CD4-positive, alpha-beta T cell treated with Interleukin-15 for 4 hours (primary cell): ENCODE measurements around the gene TCERG1L.
"Not testable (repeated sequence)": the region's sequence is repeated elsewhere in the genome, so short reads cannot be mapped to it uniquely, and the experiment has no call there.

Experiments used
- DNase-seq: peaks from one replicate; pipeline ENCODE4 v3.0.0-alpha.2; 2020; ENCODE audit warnings: low spot score

Gene TCERG1L

GRCh38 chr10:131183546-131184045, 127.9 kb downstream of the TCERG1L start:
- DNase-seq, result no peak

GRCh38 chr10:131181456-131181855, 130.1 kb downstream of the TCERG1L start:
- no peak for DNase-seq

- DNase-seq, result no peak
Measured at GRCh38 chr10:131180740-131181415, 130.6 kb downstream of the TCERG1L start.

- DNase-seq, result no peak
Measured at GRCh38 chr10:131180086-131180485, 131.4 kb downstream of the TCERG1L start.

- no peak for DNase-seq
Measured at GRCh38 chr10:131179361-131179760, 132.2 kb downstream of the TCERG1L start.

- DNase-seq, result no peak
Measured at GRCh38 chr10:131178521-131179331, 132.8 kb downstream of the TCERG1L start.

- no peak for DNase-seq
Measured at GRCh38 chr10:131177431-131178327, 133.8 kb downstream of the TCERG1L start.

- no peak for DNase-seq
Measured at GRCh38 chr10:131176907-131177306, 134.6 kb downstream of the TCERG1L start.

GRCh38 chr10:131176324-131176723, 135.2 kb downstream of the TCERG1L start:
- DNase-seq, result not testable (repeated sequence)

- no peak for DNase-seq
Measured at GRCh38 chr10:131175891-131176290, 135.6 kb downstream of the TCERG1L start.

GRCh38 chr10:131174651-131175540, 136.6 kb downstream of the TCERG1L start:
- no peak for DNase-seq

- DNase-seq, result no peak
Measured at GRCh38 chr10:131174211-131174565, 137.3 kb downstream of the TCERG1L start.

- no peak for DNase-seq
Measured at GRCh38 chr10:131173484-131174210, 137.9 kb downstream of the TCERG1L start.

GRCh38 chr10:131172433-131172832, 139.1 kb downstream of the TCERG1L start:
- DNase-seq, result no peak

- no peak for DNase-seq
Measured at GRCh38 chr10:131169146-131169545, 142.4 kb downstream of the TCERG1L start.

- DNase-seq, result no peak
Measured at GRCh38 chr10:131168238-131168875, 143.2 kb downstream of the TCERG1L start.

GRCh38 chr10:131167036-131167860, 144.3 kb downstream of the TCERG1L start:
- no peak for DNase-seq

GRCh38 chr10:131166486-131166885, 145.0 kb downstream of the TCERG1L start:
- no peak for DNase-seq

GRCh38 chr10:131165092-131165491, 146.4 kb downstream of the TCERG1L start:
- no peak for DNase-seq
